Subcutaneous adipose tissue (tissue), 4 donors: ENCODE results near the gene EXOG. TPM values are rescaled to one million over a fixed set of nuclear protein-coding genes. Genes with fewer than 3 reads are reported as not detected.

Experiments used
- total RNA-seq, 4 donors: library from RNA; depleted of rRNA; stranded (reverse); fragments of >200 nt; gene quantifications; one replicate each; pipeline ENCODE4 v1.1.0, GENCODE V29; 2016
- TF ChIP-seq, protein P1 (sequence below): fragments of 450-650 bp; IDR thresholded peaks from one replicate; pipeline ENCODE4 v1.5.1; 2016; ENCODE audit warnings: low read depth, mild to moderate bottlenecking, control low read depth, antibody characterized with exemption, moderate library complexity

Gene EXOG
- total RNA-seq, 4 donors from 2014 or later = 5.9 to 8.5 (median 6.7) TPM

DNA sequence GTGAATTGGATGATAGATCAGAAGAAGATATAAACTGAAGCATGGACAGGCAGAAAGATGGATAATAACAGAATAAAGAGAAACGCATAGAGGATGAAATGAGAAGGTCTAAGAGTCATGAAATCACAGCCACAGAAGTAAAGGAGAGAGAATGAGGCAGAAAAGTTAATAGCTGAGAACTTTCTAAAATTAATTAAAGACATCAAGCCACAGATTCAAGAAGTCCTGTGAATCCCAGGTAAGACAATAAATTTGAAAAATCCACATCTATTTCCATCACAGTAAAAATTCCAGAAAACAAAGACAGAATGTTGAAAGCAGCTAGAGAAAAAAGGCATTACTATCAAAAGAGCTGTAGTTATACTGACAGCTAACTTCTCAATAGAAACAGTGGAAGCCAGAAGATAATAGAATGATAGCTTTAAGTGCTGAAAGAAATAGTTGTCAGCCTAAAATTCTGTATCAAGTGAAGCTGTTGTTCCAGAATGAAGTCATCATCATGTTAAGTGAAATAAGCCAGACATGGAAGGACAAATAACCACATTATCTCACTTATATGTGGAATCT lies 30.5 kb upstream of the EXOG start:
- TF ChIP-seq, protein P1, sequence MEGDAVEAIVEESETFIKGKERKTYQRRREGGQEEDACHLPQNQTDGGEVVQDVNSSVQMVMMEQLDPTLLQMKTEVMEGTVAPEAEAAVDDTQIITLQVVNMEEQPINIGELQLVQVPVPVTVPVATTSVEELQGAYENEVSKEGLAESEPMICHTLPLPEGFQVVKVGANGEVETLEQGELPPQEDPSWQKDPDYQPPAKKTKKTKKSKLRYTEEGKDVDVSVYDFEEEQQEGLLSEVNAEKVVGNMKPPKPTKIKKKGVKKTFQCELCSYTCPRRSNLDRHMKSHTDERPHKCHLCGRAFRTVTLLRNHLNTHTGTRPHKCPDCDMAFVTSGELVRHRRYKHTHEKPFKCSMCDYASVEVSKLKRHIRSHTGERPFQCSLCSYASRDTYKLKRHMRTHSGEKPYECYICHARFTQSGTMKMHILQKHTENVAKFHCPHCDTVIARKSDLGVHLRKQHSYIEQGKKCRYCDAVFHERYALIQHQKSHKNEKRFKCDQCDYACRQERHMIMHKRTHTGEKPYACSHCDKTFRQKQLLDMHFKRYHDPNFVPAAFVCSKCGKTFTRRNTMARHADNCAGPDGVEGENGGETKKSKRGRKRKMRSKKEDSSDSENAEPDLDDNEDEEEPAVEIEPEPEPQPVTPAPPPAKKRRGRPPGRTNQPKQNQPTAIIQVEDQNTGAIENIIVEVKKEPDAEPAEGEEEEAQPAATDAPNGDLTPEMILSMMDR = no peak

GRCh38 chr3:38468765-38469164 lies 27.4 kb upstream of the EXOG start:
- TF ChIP-seq, protein P1 = no peak

- TF ChIP-seq, protein P1 = no peak
Observed at GRCh38 chr3:38469852-38470251, 26.3 kb upstream of the EXOG start.

DNA sequence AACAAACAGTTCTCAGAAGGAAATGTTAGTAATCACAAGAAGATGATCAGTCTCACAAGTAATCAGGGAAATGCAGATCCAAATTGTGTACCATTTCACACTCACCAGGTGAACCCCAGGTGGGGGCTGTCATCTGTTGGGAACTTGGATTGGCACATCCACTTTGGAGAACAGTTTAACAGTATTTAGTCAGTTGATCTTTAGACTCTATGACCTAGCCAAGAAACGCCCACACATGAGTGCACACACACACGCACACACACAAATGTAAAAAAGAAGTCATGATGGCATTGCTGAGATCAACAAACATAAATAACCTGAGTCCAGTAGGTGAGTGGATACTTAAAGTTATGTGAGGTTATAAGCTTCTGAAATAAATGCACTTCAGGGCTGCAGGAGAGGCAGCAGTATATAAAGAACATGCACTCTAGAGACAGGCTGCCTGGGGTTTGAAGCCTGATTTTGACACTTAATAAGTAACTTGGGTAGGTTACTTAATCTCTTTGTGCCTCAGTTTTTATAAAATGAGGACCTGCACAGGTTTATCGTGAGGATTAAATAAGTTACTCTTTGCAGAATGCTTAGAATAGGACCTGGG lies 24.8 kb upstream of the EXOG start:
- TF ChIP-seq, protein P1 = no peak

GRCh38 chr3:38472342-38472741 lies 23.8 kb upstream of the EXOG start:
- TF ChIP-seq, protein P1 = no peak

- TF ChIP-seq, protein P1 = no peak
Observed at GRCh38 chr3:38473229-38473628, 22.9 kb upstream of the EXOG start.

DNA sequence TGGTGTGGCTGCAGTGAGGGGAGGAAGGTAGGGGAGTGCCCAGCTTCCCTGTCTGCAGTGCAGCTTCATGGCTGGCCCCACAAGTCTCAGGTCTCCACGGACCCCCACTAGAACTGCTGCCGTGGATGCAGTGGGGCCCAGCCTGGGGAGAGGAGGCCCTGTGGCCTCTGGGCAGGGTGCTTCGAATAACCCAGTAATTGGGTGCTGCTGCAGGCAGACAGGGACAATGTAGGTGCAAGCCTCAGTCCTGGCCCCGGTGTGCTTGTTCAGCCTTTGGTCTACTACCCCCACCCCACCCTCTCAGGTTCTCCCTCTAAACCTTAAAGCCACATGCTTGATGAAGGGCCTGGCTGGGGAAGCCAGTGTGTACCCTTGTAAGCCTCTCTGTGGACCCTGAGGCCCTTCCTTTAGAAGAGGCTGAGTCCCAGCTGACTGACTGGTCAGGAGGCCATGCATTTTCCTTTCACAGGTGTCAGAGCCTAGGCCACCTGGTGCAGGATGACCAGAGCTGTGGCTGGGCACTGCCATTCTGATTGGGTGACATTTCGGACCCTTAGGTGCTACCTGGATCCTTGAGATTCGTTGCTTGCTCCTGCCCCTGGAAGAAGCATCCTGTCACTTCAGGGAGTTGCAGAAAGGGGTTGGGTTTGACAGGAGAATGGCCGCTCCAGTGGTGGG lies 21.1 kb upstream of the EXOG start:
- TF ChIP-seq, protein P1 = no peak
